Peyer's patch (tissue), 4 donors: ENCODE measurements around the gene ZBTB33.

Source experiments
- POLR2A ChIP-seq, 2 donors: fragments of 450-650 bp; IDR thresholded peaks; one replicate each; pipeline ENCODE4 v1.5.1; 2017; ENCODE audit warnings: antibody characterized with exemption in 2 of 2, mild to moderate bottlenecking in 2 of 2, moderate library complexity in 2 of 2
- TF ChIP-seq, protein P1 (sequence below), 6 experiments: fragments of 450-650 bp in 4 of 6; fragments of 200-600 bp in 2 of 6; sonication (generic) in 1 of 6; IDR thresholded peaks; one replicate each; pipeline ENCODE4 v1.5.1; 2017 to 2019; ENCODE audit warnings: antibody characterized with exemption in 6 of 6, mild to moderate bottlenecking in 3 of 6, moderate library complexity in 1 of 6

DNA sequence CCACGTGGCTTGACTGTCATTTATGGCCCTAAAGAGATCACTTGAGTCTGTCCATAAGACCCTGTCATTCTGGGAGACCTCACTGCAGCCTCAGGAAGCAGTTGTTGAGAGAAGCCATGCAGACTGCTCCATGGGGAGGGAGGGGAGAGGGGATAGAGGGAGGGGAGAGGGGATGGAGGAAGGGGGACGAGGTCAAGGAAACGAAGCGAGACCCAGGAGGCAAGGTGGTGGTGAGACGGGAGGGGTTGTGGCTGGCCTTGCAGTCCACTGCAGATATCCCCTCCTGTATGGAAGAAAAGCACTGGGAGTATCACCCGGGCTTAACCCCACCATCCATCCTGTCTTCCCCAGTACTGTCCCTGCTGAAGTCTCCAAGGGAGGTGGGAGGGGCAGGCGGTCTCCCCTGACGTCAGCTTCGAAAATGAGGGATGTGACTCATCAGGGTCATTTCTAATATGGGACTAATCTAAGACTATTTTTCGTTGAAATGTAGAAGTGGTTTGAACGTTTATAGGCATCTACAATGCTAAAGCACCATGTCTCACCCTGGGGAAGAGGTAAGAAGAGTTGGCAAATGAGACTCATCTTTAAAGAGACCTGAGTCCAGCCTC is 55.0 kb downstream of the ZBTB33 start:
- TF ChIP-seq, protein P1, sequence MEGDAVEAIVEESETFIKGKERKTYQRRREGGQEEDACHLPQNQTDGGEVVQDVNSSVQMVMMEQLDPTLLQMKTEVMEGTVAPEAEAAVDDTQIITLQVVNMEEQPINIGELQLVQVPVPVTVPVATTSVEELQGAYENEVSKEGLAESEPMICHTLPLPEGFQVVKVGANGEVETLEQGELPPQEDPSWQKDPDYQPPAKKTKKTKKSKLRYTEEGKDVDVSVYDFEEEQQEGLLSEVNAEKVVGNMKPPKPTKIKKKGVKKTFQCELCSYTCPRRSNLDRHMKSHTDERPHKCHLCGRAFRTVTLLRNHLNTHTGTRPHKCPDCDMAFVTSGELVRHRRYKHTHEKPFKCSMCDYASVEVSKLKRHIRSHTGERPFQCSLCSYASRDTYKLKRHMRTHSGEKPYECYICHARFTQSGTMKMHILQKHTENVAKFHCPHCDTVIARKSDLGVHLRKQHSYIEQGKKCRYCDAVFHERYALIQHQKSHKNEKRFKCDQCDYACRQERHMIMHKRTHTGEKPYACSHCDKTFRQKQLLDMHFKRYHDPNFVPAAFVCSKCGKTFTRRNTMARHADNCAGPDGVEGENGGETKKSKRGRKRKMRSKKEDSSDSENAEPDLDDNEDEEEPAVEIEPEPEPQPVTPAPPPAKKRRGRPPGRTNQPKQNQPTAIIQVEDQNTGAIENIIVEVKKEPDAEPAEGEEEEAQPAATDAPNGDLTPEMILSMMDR (IDR thresholded peaks at IDR 0.05) = no peak
- TF ChIP-seq POLR2A (IDR thresholded peaks at IDR 0.05) = no peak
